Heart right ventricle (tissue), 16 donors: ENCODE results near the gene NCKAP5. TPM values are rescaled to one million over a fixed set of nuclear protein-coding genes. Genes with fewer than 3 reads are reported as not detected.

Experiments
- ATAC-seq, 8 donors: fragments of 200-7000 bp; cut with Tn5 transposase; one replicate each; pipeline ENCODE4 v1.9.1; 2020; ENCODE audit warnings: mild to moderate bottlenecking in 8 of 8, moderate library complexity in 8 of 8, moderate number of reproducible peaks in 1 of 8
- DNase-seq, 2 donors: peaks; one replicate each; pipeline ENCODE4 v3.0.0-alpha.2; 2020
- H3K27ac ChIP-seq, 10 donors: fragments of 200-600 bp; sonication (generic) in 2 of 10; one replicate each; pipeline versions ENCODE4 v1.5.0 to v1.8.0; 2020 to 2022; ENCODE audit warnings: mild to moderate bottlenecking in 3 of 10
- H3K27me3 ChIP-seq, 7 donors: fragments of 200-600 bp; one replicate each; pipeline ENCODE4 v1.8.0; 2021 to 2022; ENCODE audit warnings: mild to moderate bottlenecking in 2 of 7
- H3K36me3 ChIP-seq, 9 donors: fragments of 200-600 bp; sonication (generic) in 1 of 9; one replicate each; pipeline versions ENCODE4 v1.5.0 to v1.8.0; 2020 to 2022; ENCODE audit warnings: mild to moderate bottlenecking in 2 of 9
- H3K4me1 ChIP-seq, 9 donors: fragments of 200-600 bp; sonication (generic) in 1 of 9; one replicate each; pipeline versions ENCODE4 v1.5.0 to v1.8.0; 2020 to 2022; ENCODE audit warnings: mild to moderate bottlenecking in 4 of 9
- H3K4me3 ChIP-seq, 10 donors: fragments of 200-600 bp; sonication (generic) in 2 of 10; one replicate each; pipeline versions ENCODE4 v1.5.0 to v1.8.0; 2020 to 2022; ENCODE audit warnings: mild to moderate bottlenecking in 7 of 10, moderate library complexity in 2 of 10
- H3K9me3 ChIP-seq, 11 donors: fragments of 200-600 bp in 10 of 11; sonication (generic) in 2 of 11; one replicate each; pipeline versions ENCODE4 v1.5.0 to v1.8.0; 2013 to 2022; ENCODE audit warnings: mild to moderate bottlenecking in 2 of 11, control low read depth in 1 of 11, moderate library complexity in 1 of 11
- WGBS, 2 donors: extraction: QIAGEN DNeasy Blood & Tissue Kit; methylation state at CpG; one replicate each; pipeline ENCODE4 v1.1.7; 2013; ENCODE audit warnings: inconsistent platforms in 1 of 2; 5-methylcytosine and 5-hydroxymethylcytosine counted together
- intact Hi-C, 10 donors: fragments of 100-400 bp; cut with DNase I; formaldehyde crosslinking; loops; one replicate each; pipeline versions ENCODE4 v1.11.1 to v1.14.2; 2022
- polyA plus RNA-seq, 2 donors: library from polyadenylated mRNA; stranded (reverse); fragments of 200-250 nt; gene quantifications; one replicate each; pipeline ENCODE4 v1.2.3, GENCODE V29; 2013
- total RNA-seq, 10 donors: library from RNA; stranded (reverse); fragmentation: NEBNext Ultra II Directional in 3 of 10; extraction: Animal tissue kit (Norgen Biotek cat#: 25700) in 3 of 10; gene quantifications; one replicate each; pipeline versions ENCODE4 v1.2.1 to v1.2.4, GENCODE V29; 2021 to 2023
- TF ChIP-seq, protein P1 (sequence below), 9 donors: fragments of 200-600 bp; sonication (generic) in 2 of 9; IDR thresholded peaks; one replicate each; pipeline versions ENCODE4 v1.5.0 to v1.8.0; 2021 to 2022; ENCODE audit warnings: antibody characterized with exemption in 9 of 9, mild to moderate bottlenecking in 5 of 9, moderate library complexity in 1 of 9
- donor health status: Arrhythmogenic right ventricular cardiomyopathy.
- donor health status: ischemic (EF 13 %, LVEDD 7.1; RV severe dilation, severe dysfunction).
- donor health status: healthy with polysubstance abuse.
- donor health status: DM: no; HTN: yes; CAD: no.
- donor health status: DM: no; HTN: no; CAD: no.
- donor health status: ischemic (EF 25% LVEDD 6.9; RV normal size, moderate dysfunction).
- donor health status: ischemic (EF 25% LVEDD 5.7; RV mildly dilated, moderate dysfunction).
- donor health status: healthy.
- donor health status: DM: yes; HTN: yes; CAD: no.
- donor health status: Ischemic cardiomyopathy.
- donor health status: ischemic (EF 35%, LVEDD 5.7; RV mildly dilated, moderate dysfunction).
- donor health status: nonischemic (EF 11% LVEDD 7.7; RV severe dilation, severe dysfunction).
- donor health status: DM: yes; HTN: yes; CAD: no.
- donor health status: PGD.
- donor health status: ischemic (EF 29% LVEDD 5.4; RV normal size, mild dysfunction).
- donor health status: nonischemic (EF 23%, LVEDD 6.1; RV moderate dilation, normal function).

The NCKAP5 gene
- total and polyA plus RNA-seq, 12 donors = 0.57 to 11.7 (median 6.2) TPM

- ATAC-seq (no peak), DNase-seq (no peak)
- WGBS, 2 donors = 93 to 97% methylated on average over 1 of the region's 1 CpG
- intact Hi-C loops = no loop called here
- Histone ChIP-seq H3K27ac (no peak overlapping the region), H3K27me3 (no peaks in the 10 kb centered on the region), H3K4me1 (no peaks in the 10 kb centered on the region), H3K36me3 (no peaks in the 10 kb centered on the region), H3K9me3 (peaks cover 0 to 36% (median 5%) of the 10 kb centered on the region in 11 donors), H3K4me3 (no peak overlapping the region)
- TF ChIP-seq, protein P1, sequence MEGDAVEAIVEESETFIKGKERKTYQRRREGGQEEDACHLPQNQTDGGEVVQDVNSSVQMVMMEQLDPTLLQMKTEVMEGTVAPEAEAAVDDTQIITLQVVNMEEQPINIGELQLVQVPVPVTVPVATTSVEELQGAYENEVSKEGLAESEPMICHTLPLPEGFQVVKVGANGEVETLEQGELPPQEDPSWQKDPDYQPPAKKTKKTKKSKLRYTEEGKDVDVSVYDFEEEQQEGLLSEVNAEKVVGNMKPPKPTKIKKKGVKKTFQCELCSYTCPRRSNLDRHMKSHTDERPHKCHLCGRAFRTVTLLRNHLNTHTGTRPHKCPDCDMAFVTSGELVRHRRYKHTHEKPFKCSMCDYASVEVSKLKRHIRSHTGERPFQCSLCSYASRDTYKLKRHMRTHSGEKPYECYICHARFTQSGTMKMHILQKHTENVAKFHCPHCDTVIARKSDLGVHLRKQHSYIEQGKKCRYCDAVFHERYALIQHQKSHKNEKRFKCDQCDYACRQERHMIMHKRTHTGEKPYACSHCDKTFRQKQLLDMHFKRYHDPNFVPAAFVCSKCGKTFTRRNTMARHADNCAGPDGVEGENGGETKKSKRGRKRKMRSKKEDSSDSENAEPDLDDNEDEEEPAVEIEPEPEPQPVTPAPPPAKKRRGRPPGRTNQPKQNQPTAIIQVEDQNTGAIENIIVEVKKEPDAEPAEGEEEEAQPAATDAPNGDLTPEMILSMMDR (IDR thresholded peaks at IDR 0.05) = no peak
Measured at GRCh38 chr2:133039531-133039930, 528.7 kb downstream of the NCKAP5 start.

DNA sequence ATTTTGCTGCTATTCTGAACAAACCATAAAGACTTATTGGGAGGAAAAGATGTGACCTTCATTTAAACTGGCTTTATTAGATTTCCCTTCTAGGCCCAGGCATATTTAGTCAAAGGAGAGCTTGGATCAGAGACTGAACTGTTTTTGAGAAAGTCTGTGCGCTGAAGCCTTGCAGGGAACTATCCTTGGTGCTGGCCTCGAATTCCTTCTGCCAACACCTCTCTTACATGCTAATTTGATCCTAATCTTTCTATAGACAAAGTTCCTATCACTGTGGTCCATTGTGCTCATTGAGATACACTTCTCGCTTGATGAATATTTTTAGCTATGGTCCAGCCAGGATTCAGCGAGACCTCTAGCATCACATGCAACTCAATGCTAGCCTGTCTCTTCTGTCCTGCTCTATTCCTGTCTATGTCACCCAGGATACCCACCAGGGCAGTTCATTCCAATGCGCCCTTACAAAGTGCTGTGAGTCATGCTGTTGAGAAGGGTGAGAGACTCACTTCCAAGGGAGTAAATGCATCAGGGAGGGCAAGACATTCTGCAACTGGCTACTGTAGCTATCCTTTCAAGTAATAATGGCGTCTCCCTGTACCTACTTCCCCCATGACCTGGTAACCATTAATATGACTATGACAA, 541.6 kb downstream of the NCKAP5 start:
- no peak for ATAC-seq
- WGBS, 2 donors = 49 to 65% methylated on average over 6 of the region's 6 CpGs
- intact Hi-C loops = no loop called here

DNA sequence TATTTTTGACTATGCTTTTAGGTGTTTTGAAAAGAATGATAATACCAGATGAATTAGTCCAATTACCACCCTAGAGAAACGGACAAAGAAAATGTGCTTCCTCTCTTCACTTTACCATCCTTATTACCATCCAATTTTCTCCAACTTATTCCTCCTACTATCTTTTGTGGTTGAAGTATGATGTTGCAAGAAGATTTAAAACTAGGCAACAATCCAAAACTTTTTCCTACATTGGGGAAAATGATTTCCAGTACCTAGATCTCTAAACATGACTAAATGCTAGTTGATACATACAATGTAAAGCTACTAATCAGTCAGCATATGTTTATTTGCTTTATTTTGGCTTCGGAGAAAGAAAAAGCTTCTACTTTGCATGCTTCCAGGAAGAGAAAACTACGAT, 543.3 kb downstream of the NCKAP5 start:
- TF ChIP-seq, protein P1 (IDR thresholded peaks at IDR 0.05) = no peak

More for the DNA sequence above, 541.6 kb downstream of the NCKAP5 start:
- no peak for DNase-seq
- Histone ChIP-seq H3K27ac (no peak overlapping the region), H3K9me3 (peaks cover 0 to 4% (median 0%) of the 10 kb centered on the region in 11 donors), H3K36me3 (no peaks in the 10 kb centered on the region), H3K4me1 (no peaks in the 10 kb centered on the region), H3K4me3 (no peak overlapping the region), H3K27me3 (no peaks in the 10 kb centered on the region)
- TF ChIP-seq, protein P1 (IDR thresholded peaks at IDR 0.05) = no peak

GRCh38 chr2:133012847-133013734, 555.2 kb downstream of the NCKAP5 start:
- 67 to 78% methylated on average over 6 of the region's 6 CpGs for WGBS, 2 donors
- TF ChIP-seq, protein P1 (IDR thresholded peaks at IDR 0.05) = no peak
- H3K36me3 ChIP-seq = no peaks in the 10 kb centered on the region

More for the DNA sequence above, 543.3 kb downstream of the NCKAP5 start:
- whole genome bisulfite sequencing, 2 donors = 57 to 80% methylated on average over 3 of the region's 3 CpGs
- Histone ChIP-seq H3K4me3 (no peak overlapping the region), H3K4me1 (no peaks in the 10 kb centered on the region), H3K9me3 (no peaks in the 10 kb centered on the region), H3K27me3 (no peaks in the 10 kb centered on the region), H3K27ac (no peak overlapping the region), H3K36me3 (no peaks in the 10 kb centered on the region)
- intact Hi-C loops = no loop called here
- ATAC-seq (no peak), DNase-seq (no peak)

More at GRCh38 chr2:133012847-133013734, 555.2 kb downstream of the NCKAP5 start:
- H3K27me3 ChIP-seq = no peaks in the 10 kb centered on the region
- intact Hi-C loops = no loop called here
- no peak overlapping the region for H3K4me3 ChIP-seq
- H3K9me3 ChIP-seq = no peaks in the 10 kb centered on the region
- no peak for DNase-seq
- ATAC-seq = no peak
- H3K4me1 ChIP-seq = no peaks in the 10 kb centered on the region
- no peak overlapping the region for H3K27ac ChIP-seq
